Body of pancreas (tissue), 4 donors: ENCODE data around the gene UCP2.

Experiments used
- POLR2A ChIP-seq, 3 donors: fragments of 450-650 bp; IDR thresholded peaks; one replicate each; pipeline ENCODE4 v1.6.1; 2016; ENCODE audit warnings: antibody characterized with exemption in 3 of 3, mild to moderate bottlenecking in 2 of 3
- TF ChIP-seq, protein P1 (sequence below), 7 experiments: fragments of 450-650 bp in 4 of 7; fragments of 200-600 bp in 3 of 7; sonication (generic) in 3 of 7; IDR thresholded peaks; one replicate each; pipeline ENCODE4 v1.5.1; 2016 to 2019; ENCODE audit warnings: antibody characterized with exemption in 7 of 7

DNA sequence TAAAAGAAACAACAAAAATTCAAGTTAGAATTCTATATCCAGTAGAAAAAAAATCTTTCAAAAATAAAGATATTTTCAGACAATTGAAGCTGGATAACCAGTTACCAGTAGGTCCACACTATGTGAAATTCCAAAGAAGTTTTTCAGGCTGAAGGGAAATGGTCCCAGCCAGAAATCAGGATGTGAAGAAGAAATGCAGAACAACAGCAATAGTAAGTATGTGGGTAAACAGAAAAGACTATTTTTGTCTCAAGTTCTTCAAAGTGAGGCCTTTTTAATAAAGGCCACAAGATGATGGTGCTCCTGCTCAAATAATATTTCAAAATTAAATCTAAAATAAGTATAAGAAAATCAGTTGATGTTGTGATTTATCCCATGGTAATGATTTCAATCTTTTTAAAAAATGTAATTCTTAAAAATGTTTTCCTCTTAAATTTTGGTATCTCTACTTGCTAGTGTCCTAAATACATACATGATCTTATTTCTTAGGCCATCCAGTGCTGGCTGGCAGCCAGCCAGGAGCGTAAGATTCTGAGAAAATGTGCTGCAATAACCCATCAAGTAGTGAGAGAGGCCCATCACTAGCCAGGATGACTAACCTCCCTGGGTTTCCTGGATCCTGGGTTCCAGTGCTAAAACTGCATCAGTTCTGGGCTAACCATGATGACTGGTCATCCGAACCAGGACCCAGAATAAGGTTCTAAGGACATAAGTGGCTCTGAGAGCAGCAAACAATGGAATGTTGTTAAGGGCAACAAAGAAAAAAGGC is 41.8 kb upstream of the UCP2 start:
- TF ChIP-seq, protein P1, sequence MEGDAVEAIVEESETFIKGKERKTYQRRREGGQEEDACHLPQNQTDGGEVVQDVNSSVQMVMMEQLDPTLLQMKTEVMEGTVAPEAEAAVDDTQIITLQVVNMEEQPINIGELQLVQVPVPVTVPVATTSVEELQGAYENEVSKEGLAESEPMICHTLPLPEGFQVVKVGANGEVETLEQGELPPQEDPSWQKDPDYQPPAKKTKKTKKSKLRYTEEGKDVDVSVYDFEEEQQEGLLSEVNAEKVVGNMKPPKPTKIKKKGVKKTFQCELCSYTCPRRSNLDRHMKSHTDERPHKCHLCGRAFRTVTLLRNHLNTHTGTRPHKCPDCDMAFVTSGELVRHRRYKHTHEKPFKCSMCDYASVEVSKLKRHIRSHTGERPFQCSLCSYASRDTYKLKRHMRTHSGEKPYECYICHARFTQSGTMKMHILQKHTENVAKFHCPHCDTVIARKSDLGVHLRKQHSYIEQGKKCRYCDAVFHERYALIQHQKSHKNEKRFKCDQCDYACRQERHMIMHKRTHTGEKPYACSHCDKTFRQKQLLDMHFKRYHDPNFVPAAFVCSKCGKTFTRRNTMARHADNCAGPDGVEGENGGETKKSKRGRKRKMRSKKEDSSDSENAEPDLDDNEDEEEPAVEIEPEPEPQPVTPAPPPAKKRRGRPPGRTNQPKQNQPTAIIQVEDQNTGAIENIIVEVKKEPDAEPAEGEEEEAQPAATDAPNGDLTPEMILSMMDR (IDR thresholded peaks at IDR 0.05), result no peak
- TF ChIP-seq POLR2A (IDR thresholded peaks at IDR 0.05), result no peak
